Heart right ventricle (tissue), 16 donors: ENCODE measurements around the gene DCANP1. TPM values are rescaled to one million over a fixed set of nuclear protein-coding genes. Genes with fewer than 3 reads are reported as not detected.

Experiments
- ATAC-seq, 8 donors: fragments of 200-7000 bp; cut with Tn5 transposase; one replicate each; pipeline ENCODE4 v1.9.1; 2020; ENCODE audit warnings: mild to moderate bottlenecking in 8 of 8, moderate library complexity in 8 of 8, moderate number of reproducible peaks in 1 of 8
- DNase-seq, 2 donors: peaks; one replicate each; pipeline ENCODE4 v3.0.0-alpha.2; 2020
- H3K27ac ChIP-seq, 10 donors: fragments of 200-600 bp; sonication (generic) in 2 of 10; one replicate each; pipeline versions ENCODE4 v1.5.0 to v1.8.0; 2020 to 2022; ENCODE audit warnings: mild to moderate bottlenecking in 3 of 10
- H3K27me3 ChIP-seq, 7 donors: fragments of 200-600 bp; one replicate each; pipeline ENCODE4 v1.8.0; 2021 to 2022; ENCODE audit warnings: mild to moderate bottlenecking in 2 of 7
- H3K36me3 ChIP-seq, 9 donors: fragments of 200-600 bp; sonication (generic) in 1 of 9; one replicate each; pipeline versions ENCODE4 v1.5.0 to v1.8.0; 2020 to 2022; ENCODE audit warnings: mild to moderate bottlenecking in 2 of 9
- H3K4me1 ChIP-seq, 9 donors: fragments of 200-600 bp; sonication (generic) in 1 of 9; one replicate each; pipeline versions ENCODE4 v1.5.0 to v1.8.0; 2020 to 2022; ENCODE audit warnings: mild to moderate bottlenecking in 4 of 9
- H3K4me3 ChIP-seq, 10 donors: fragments of 200-600 bp; sonication (generic) in 2 of 10; one replicate each; pipeline versions ENCODE4 v1.5.0 to v1.8.0; 2020 to 2022; ENCODE audit warnings: mild to moderate bottlenecking in 7 of 10, moderate library complexity in 2 of 10
- H3K9me3 ChIP-seq, 11 donors: fragments of 200-600 bp in 10 of 11; sonication (generic) in 2 of 11; one replicate each; pipeline versions ENCODE4 v1.5.0 to v1.8.0; 2013 to 2022; ENCODE audit warnings: mild to moderate bottlenecking in 2 of 11, control low read depth in 1 of 11, moderate library complexity in 1 of 11
- CTCF ChIP-seq, 9 donors: fragments of 200-600 bp; sonication (generic) in 2 of 9; IDR thresholded peaks; one replicate each; pipeline versions ENCODE4 v1.5.0 to v1.8.0; 2021 to 2022; ENCODE audit warnings: antibody characterized with exemption in 9 of 9, mild to moderate bottlenecking in 5 of 9, moderate library complexity in 1 of 9
- WGBS, 2 donors: extraction: QIAGEN DNeasy Blood & Tissue Kit; methylation state at CpG; one replicate each; pipeline ENCODE4 v1.1.7; 2013; ENCODE audit warnings: inconsistent platforms in 1 of 2; 5-methylcytosine and 5-hydroxymethylcytosine counted together
- intact Hi-C, 10 donors: fragments of 100-400 bp; cut with DNase I; formaldehyde crosslinking; loops; one replicate each; pipeline versions ENCODE4 v1.11.1 to v1.14.2; 2022
- polyA plus RNA-seq, 2 donors: library from polyadenylated mRNA; stranded (reverse); fragments of 200-250 nt; gene quantifications; one replicate each; pipeline ENCODE4 v1.2.3, GENCODE V29; 2013
- total RNA-seq, 10 donors: library from RNA; stranded (reverse); fragmentation: NEBNext Ultra II Directional in 3 of 10; extraction: Animal tissue kit (Norgen Biotek cat#: 25700) in 3 of 10; gene quantifications; one replicate each; pipeline versions ENCODE4 v1.2.1 to v1.2.4, GENCODE V29; 2021 to 2023
- donor health status: Arrhythmogenic right ventricular cardiomyopathy.
- donor health status: ischemic (EF 13 %, LVEDD 7.1; RV severe dilation, severe dysfunction).
- donor health status: healthy with polysubstance abuse.
- donor health status: DM: no; HTN: yes; CAD: no.
- donor health status: DM: no; HTN: no; CAD: no.
- donor health status: ischemic (EF 25% LVEDD 6.9; RV normal size, moderate dysfunction).
- donor health status: ischemic (EF 25% LVEDD 5.7; RV mildly dilated, moderate dysfunction).
- donor health status: healthy.
- donor health status: DM: yes; HTN: yes; CAD: no.
- donor health status: Ischemic cardiomyopathy.
- donor health status: ischemic (EF 35%, LVEDD 5.7; RV mildly dilated, moderate dysfunction).
- donor health status: nonischemic (EF 11% LVEDD 7.7; RV severe dilation, severe dysfunction).
- donor health status: DM: yes; HTN: yes; CAD: no.
- donor health status: PGD.
- donor health status: ischemic (EF 29% LVEDD 5.4; RV normal size, mild dysfunction).
- donor health status: nonischemic (EF 23%, LVEDD 6.1; RV moderate dilation, normal function).

The DCANP1 gene
- total and polyA plus RNA-seq, 12 donors = not detected

GRCh38 chr5:135477613-135478066 is 30.5 kb upstream of the DCANP1 start:
- intact Hi-C loops = loop anchor here in 1 of 10 donors (10.0 kb wide), 1 partner anchor 357 kb away; the partner anchor contains the start of gene SLC25A48
- Histone ChIP-seq H3K27ac (no peak overlapping the region), H3K9me3 (no peaks in the 10 kb centered on the region), H3K27me3 (peaks cover 0 to 90% (median 70%) of the 10 kb centered on the region in 7 donors), H3K36me3 (no peaks in the 10 kb centered on the region), H3K4me3 (no peak overlapping the region), H3K4me1 (no peaks in the 10 kb centered on the region)
- TF ChIP-seq CTCF (IDR thresholded peaks at IDR 0.05) = no peak
- whole genome bisulfite sequencing, 2 donors = 44 to 50% methylated on average over 14 of the region's 14 CpGs
- no peak for ATAC-seq
- no peak for DNase-seq

GRCh38 chr5:135476615-135477581 is 29.8 kb upstream of the DCANP1 start:
- intact Hi-C loops = loop anchor here in 1 of 10 donors (10.0 kb wide), 1 partner anchor 358 kb away; the partner anchor contains the start of gene SLC25A48
- ATAC-seq (no peak), DNase-seq (no peak)
- no peak for TF ChIP-seq CTCF (IDR thresholded peaks at IDR 0.05)
- Histone ChIP-seq H3K27ac (no peak overlapping the region), H3K9me3 (no peaks in the 10 kb centered on the region), H3K4me3 (no peak overlapping the region), H3K4me1 (no peaks in the 10 kb centered on the region), H3K27me3 (peaks cover 0 to 94% (median 75%) of the 10 kb centered on the region in 7 donors), H3K36me3 (no peaks in the 10 kb centered on the region)
- 26 to 27% methylated on average over 24 of the region's 24 CpGs for WGBS, 2 donors

- Histone ChIP-seq H3K36me3 (no peaks in the 10 kb centered on the region), H3K9me3 (no peaks in the 10 kb centered on the region), H3K27me3 (peaks cover 0 to 98% (median 81%) of the 10 kb centered on the region in 7 donors), H3K4me1 (no peaks in the 10 kb centered on the region), H3K4me3 (no peak overlapping the region), H3K27ac (no peak overlapping the region)
- DNase-seq (no peak), ATAC-seq (no peak)
- TF ChIP-seq CTCF (IDR thresholded peaks at IDR 0.05) = no peak
- WGBS, 2 donors = 71 to 73% methylated on average over 12 of the region's 12 CpGs
- intact Hi-C loops = loop anchor here in 1 of 10 donors (10.0 kb wide), 1 partner anchor 361 kb away; the partner anchor contains the start of gene SLC25A48
These were observed 27.0 kb upstream of the DCANP1 start for GRCh38 chr5:135473956-135474670.

- Histone ChIP-seq H3K4me1 (no peaks in the 10 kb centered on the region), H3K4me3 (no peak overlapping the region), H3K9me3 (no peaks in the 10 kb centered on the region), H3K27ac (no peak overlapping the region), H3K27me3 (peaks cover 0 to 98% (median 86%) of the 10 kb centered on the region in 7 donors), H3K36me3 (no peaks in the 10 kb centered on the region)
- DNase-seq (no peak), ATAC-seq (no peak)
- intact Hi-C loops = loop anchor here in 1 of 10 donors (10.0 kb wide), 1 partner anchor 363 kb away; the partner anchor contains the start of gene SLC25A48
- no peak for TF ChIP-seq CTCF (IDR thresholded peaks at IDR 0.05)
- 80 to 85% methylated on average over 5 of the region's 5 CpGs for WGBS, 2 donors
These were observed 25.0 kb upstream of the DCANP1 start for GRCh38 chr5:135472141-135472540.
